KMS-11 (cell line): ENCODE results near the gene MAL.

Experiments used
- H2AFZ ChIP-seq: fragments of 200-600 bp; sonication (generic); 2 replicates; pipeline ENCODE4 v1.6.1; 2016; ENCODE audit warnings: antibody characterized with exemption, mixed run types, low read depth
- H3K27ac ChIP-seq: fragments of 200-600 bp; sonication (generic); 2 replicates; pipeline ENCODE4 v1.6.1; 2016; ENCODE audit warnings: mild to moderate bottlenecking, mixed run types
- H3K27me3 ChIP-seq: fragments of 200-600 bp; sonication (generic); 2 replicates; pipeline ENCODE4 v1.6.1; 2017; ENCODE audit warnings: mild to moderate bottlenecking, low read depth, mixed run types, moderate library complexity; ENCODE audit not compliant: insufficient read depth
- H3K36me3 ChIP-seq: fragments of 200-600 bp; sonication (generic); 2 replicates; pipeline ENCODE4 v1.6.1; 2017; ENCODE audit warnings: mild to moderate bottlenecking, mixed run types; ENCODE audit not compliant: insufficient read depth
- H3K4me1 ChIP-seq: fragments of 200-600 bp; sonication (generic); 2 replicates; pipeline ENCODE4 v1.6.1; 2016; ENCODE audit warnings: mild to moderate bottlenecking, low read depth, mixed run types; ENCODE audit not compliant: poor library complexity, severe bottlenecking
- H3K4me2 ChIP-seq: fragments of 200-600 bp; sonication (generic); 2 replicates; pipeline ENCODE4 v1.7.0; 2016; ENCODE audit warnings: mild to moderate bottlenecking, mixed run types
- H3K4me3 ChIP-seq: fragments of 200-600 bp; sonication (generic); IDR thresholded peaks from 2 replicates; pipeline ENCODE4 v1.6.1; 2017; ENCODE audit warnings: low read depth, low read length, mixed read lengths; ENCODE audit not compliant: insufficient read depth
- H3K79me2 ChIP-seq: fragments of 200-600 bp; sonication (generic); 2 replicates; pipeline ENCODE4 v1.6.1; 2016; ENCODE audit warnings: low read depth, mixed run types; ENCODE audit not compliant: insufficient read depth
- H3K9ac ChIP-seq: fragments of 200-600 bp; sonication (generic); 2 replicates; pipeline ENCODE4 v1.6.1; 2016; ENCODE audit warnings: mild to moderate bottlenecking, mixed run types
- H4K20me1 ChIP-seq: fragments of 200-600 bp; sonication (generic); 2 replicates; pipeline ENCODE4 v1.6.1; 2016; ENCODE audit warnings: mild to moderate bottlenecking, mixed run types; ENCODE audit not compliant: insufficient read depth
- TF ChIP-seq, protein P1 (sequence below): fragments of 200-600 bp; sonication (generic); conservative IDR thresholded peaks from 2 replicates; pipeline ENCODE4 v1.6.1; 2017; ENCODE audit warnings: low read depth, mild to moderate bottlenecking, antibody characterized with exemption, low read length, moderate library complexity, mixed read lengths

The MAL gene

DNA sequence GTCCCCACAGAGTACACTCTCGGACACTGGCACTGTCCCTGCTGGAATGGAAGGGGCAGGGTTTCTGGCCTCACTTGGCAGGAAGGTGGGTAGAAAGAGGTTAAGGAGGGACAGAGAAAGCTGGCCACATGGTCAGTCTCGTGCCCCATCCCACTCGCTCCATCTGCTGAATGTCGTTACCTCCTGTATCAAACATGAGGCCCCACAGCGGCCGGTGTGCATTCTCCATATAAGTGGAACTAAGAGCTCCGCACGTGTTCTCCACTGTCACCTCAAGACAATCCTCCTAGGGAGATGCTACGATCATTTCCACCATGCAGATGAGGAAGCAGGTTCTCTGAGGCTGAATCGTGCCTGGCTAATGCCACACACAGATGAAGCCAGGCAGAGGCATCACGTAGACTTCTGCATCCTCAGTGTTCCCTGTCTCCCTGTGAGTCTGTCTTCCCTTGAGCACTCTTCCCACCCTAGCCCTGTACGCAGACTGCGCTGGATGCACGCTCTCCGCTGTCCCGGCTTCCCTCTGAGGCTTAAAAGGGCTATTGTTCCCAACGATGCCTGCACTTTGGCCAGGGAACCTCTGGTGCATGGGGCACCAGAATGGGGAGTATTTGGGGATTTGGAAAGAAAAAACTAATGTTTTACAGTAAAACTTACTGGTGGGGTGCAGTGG lies 35.1 kb downstream of the MAL start:
- Histone ChIP-seq H3K27ac (no peak overlapping the region), H3K4me3 (no peak overlapping the region), H3K27me3 (no peaks in the 10 kb centered on the region), H3K4me1 (no peaks in the 10 kb centered on the region), H3K79me2 (no peaks in the 10 kb centered on the region), H2AFZ (no peak overlapping the region), H4K20me1 (no peaks in the 10 kb centered on the region), H3K9ac (no peak overlapping the region), H3K36me3 (no peaks in the 10 kb centered on the region), H3K4me2 (no peak overlapping the region)
- TF ChIP-seq, protein P1, sequence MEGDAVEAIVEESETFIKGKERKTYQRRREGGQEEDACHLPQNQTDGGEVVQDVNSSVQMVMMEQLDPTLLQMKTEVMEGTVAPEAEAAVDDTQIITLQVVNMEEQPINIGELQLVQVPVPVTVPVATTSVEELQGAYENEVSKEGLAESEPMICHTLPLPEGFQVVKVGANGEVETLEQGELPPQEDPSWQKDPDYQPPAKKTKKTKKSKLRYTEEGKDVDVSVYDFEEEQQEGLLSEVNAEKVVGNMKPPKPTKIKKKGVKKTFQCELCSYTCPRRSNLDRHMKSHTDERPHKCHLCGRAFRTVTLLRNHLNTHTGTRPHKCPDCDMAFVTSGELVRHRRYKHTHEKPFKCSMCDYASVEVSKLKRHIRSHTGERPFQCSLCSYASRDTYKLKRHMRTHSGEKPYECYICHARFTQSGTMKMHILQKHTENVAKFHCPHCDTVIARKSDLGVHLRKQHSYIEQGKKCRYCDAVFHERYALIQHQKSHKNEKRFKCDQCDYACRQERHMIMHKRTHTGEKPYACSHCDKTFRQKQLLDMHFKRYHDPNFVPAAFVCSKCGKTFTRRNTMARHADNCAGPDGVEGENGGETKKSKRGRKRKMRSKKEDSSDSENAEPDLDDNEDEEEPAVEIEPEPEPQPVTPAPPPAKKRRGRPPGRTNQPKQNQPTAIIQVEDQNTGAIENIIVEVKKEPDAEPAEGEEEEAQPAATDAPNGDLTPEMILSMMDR, result no peak

GRCh38 chr2:95061119-95061512 lies 35.6 kb downstream of the MAL start:
- H3K4me3 ChIP-seq, result no peak overlapping the region
- H3K27ac ChIP-seq, result no peak overlapping the region
- H3K27me3 ChIP-seq, result no peaks in the 10 kb centered on the region
- H3K9ac ChIP-seq, result no peak overlapping the region
- no peaks in the 10 kb centered on the region for H4K20me1 ChIP-seq
- H3K4me1 ChIP-seq, result no peaks in the 10 kb centered on the region
- no peaks in the 10 kb centered on the region for H3K79me2 ChIP-seq
- no peak overlapping the region for H3K4me2 ChIP-seq
- no peaks in the 10 kb centered on the region for H3K36me3 ChIP-seq
- no peak overlapping the region for H2AFZ ChIP-seq
- TF ChIP-seq, protein P1, result no peak

DNA sequence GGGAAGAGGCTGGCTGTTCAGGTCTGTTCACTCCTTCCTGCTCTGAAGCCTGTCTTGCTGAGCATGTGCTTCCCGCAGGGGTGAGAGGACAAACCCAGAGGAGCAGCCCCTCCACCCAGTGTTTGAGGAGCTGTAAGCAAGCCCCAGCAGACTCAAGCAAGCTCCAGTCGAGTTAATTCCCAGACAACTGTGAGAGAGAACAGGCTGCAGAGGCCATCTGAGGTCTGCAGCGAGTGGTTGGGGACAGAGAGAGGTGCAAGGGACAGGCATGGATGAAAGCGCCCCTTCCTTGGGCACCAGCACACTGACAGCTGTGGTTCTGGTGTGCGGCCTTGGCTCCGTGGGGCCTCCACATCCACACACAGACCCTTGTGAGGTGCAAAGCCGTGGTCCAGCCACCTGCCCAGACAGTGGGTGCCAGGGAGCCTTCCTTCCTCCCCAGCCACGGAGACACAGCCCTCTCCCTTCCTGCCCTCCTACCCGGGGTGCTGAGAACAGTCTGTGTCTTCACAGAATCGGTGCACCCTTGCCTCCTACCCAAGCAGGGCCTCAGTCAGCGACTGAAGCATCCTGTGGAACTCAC lies 36.2 kb downstream of the MAL start:
- Histone ChIP-seq H3K27ac (no peak overlapping the region), H3K9ac (no peak overlapping the region), H3K4me1 (no peaks in the 10 kb centered on the region), H3K4me3 (no peak overlapping the region), H3K36me3 (no peaks in the 10 kb centered on the region), H2AFZ (no peak overlapping the region), H3K4me2 (no peak overlapping the region), H4K20me1 (no peaks in the 10 kb centered on the region), H3K79me2 (no peaks in the 10 kb centered on the region), H3K27me3 (no peaks in the 10 kb centered on the region)
- TF ChIP-seq, protein P1, result no peak

DNA sequence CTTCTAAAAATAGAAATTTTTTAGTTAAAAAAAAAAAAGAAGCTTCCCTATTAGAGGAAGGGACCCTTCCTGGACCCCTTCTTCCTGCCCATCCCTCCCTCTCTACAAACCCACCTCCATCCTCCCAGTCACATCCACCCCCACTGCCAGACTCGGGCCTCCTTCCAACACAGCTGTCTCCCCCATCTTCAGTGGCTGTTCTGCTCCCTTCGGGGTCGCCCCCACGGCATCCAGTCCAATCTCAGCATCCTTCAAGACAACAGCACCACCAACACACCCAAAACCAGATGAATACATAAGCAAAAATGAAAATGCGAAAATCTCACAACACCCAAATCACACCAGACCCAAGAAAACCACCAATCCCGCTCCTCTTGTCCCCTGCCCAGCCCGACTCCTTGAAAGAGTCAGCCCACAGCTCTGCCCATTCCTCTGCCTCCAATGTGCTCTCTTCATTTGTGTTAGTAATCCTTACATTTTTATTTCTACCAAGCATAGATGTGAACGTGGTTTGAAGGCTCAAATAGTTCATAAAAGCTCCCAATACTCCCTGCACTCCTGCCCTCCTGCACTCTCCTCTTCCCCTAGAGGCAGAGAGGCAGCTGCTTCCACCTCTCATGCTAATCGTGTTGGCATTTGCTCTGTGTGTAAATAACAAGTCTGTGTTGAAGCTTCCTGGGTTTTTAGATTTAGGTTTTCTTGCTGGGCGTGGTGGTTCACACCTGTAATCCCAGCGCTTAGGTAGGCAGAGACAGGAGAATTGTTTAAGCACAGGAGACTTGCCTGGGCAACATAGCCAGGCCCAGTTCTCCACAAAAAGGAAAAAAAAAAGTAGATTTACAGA lies 37.0 kb downstream of the MAL start:
- no peak overlapping the region; the same call in 1 of the 2 replicates for H2AFZ ChIP-seq

More for the DNA sequence above, 37.0 kb downstream of the MAL start:
- Histone ChIP-seq H3K4me1 (no peaks in the 10 kb centered on the region), H4K20me1 (no peaks in the 10 kb centered on the region), H3K4me3 (no peak overlapping the region), H3K27ac (no peak overlapping the region), H3K4me2 (no peak overlapping the region), H3K27me3 (no peaks in the 10 kb centered on the region), H3K36me3 (no peaks in the 10 kb centered on the region), H3K79me2 (no peaks in the 10 kb centered on the region), H3K9ac (no peak overlapping the region)
- TF ChIP-seq, protein P1, result no peak
